ENCODE measurements around the gene SHISA8. TPM values are rescaled to one million over a fixed set of nuclear protein-coding genes. Genes with fewer than 3 reads are reported as not detected.

Gene SHISA8
- polyA plus RNA-seq, 1 donor from 2014 or later, result 0.62 TPM

GRCh38 chr22:41917375-41917902, 2.6 kb upstream of the SHISA8 start:
- TF ChIP-seq RAD21 (conservative IDR thresholded peaks at IDR 0.05), result no peak
- TF ChIP-seq TAF1 (IDR thresholded peaks at IDR 0.05; ENCODE audit: low read depth), result no peak
- TF ChIP-seq, protein P1, sequence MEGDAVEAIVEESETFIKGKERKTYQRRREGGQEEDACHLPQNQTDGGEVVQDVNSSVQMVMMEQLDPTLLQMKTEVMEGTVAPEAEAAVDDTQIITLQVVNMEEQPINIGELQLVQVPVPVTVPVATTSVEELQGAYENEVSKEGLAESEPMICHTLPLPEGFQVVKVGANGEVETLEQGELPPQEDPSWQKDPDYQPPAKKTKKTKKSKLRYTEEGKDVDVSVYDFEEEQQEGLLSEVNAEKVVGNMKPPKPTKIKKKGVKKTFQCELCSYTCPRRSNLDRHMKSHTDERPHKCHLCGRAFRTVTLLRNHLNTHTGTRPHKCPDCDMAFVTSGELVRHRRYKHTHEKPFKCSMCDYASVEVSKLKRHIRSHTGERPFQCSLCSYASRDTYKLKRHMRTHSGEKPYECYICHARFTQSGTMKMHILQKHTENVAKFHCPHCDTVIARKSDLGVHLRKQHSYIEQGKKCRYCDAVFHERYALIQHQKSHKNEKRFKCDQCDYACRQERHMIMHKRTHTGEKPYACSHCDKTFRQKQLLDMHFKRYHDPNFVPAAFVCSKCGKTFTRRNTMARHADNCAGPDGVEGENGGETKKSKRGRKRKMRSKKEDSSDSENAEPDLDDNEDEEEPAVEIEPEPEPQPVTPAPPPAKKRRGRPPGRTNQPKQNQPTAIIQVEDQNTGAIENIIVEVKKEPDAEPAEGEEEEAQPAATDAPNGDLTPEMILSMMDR (IDR thresholded peaks at IDR 0.05; ENCODE audit: poor library complexity, severe bottlenecking), result no peak
- TF ChIP-seq REST (IDR thresholded peaks at IDR 0.05; ENCODE audit: borderline replicate concordance), result no peak
- no peak for TF ChIP-seq EP300 (conservative IDR thresholded peaks at IDR 0.05; ENCODE audit: poor library complexity, severe bottlenecking)
- TF ChIP-seq EZH2 (IDR thresholded peaks at IDR 0.05; ENCODE audit: borderline replicate concordance, insufficient read depth, low read length, poor library complexity, severe bottlenecking), result no peak
- no peak for TF ChIP-seq SMC3 (conservative IDR thresholded peaks at IDR 0.05; ENCODE audit: poor library complexity)
- TF ChIP-seq MXI1 (conservative IDR thresholded peaks at IDR 0.05; ENCODE audit: poor library complexity, severe bottlenecking), result no peak
- TF ChIP-seq POLR2AphosphoS5 (IDR thresholded peaks at IDR 0.05), result no peak
- peaks cover 78% of the 10 kb centered on the region for H3K27me3 ChIP-seq (ENCODE audit: insufficient read depth, low read depth, low read length)
- no peaks in the 10 kb centered on the region for H3K9me3 ChIP-seq (ENCODE audit: low read length)
- H3K4me2 ChIP-seq (ENCODE audit: low read length), result no peak overlapping the region
- H3K79me2 ChIP-seq (replicated peaks; ENCODE audit: insufficient read depth, low read length), result no peaks in the 10 kb centered on the region
- H3K9me2 ChIP-seq (ENCODE audit: insufficient read depth, low read length), result no peaks in the 10 kb centered on the region
- H3K36me3 ChIP-seq (ENCODE audit: insufficient read depth, low read length), result no peaks in the 10 kb centered on the region
- H3F3A ChIP-seq (ENCODE audit: insufficient read depth, low read length, poor library complexity, severe bottlenecking), result no peaks in the 10 kb centered on the region
- no peak overlapping the region for H2AFZ ChIP-seq (ENCODE audit: low read depth, low read length)
- no peak overlapping the region for H3K4me3 ChIP-seq (ENCODE audit: low read length)
- no peaks in the 10 kb centered on the region for H4K20me1 ChIP-seq (ENCODE audit: insufficient read depth)
- no peak overlapping the region for H3K27ac ChIP-seq (ENCODE audit: low read length)
- no peak overlapping the region for H3K9ac ChIP-seq (ENCODE audit: low read length)

- peaks cover 84% of the 10 kb centered on the region for H3K27me3 ChIP-seq (ENCODE audit: insufficient read depth, low read depth, low read length)
These were observed 2.0 kb upstream of the SHISA8 start for GRCh38 chr22:41916745-41917358.

More at GRCh38 chr22:41916745-41917358, 2.0 kb upstream of the SHISA8 start:
- Histone ChIP-seq H3K9me2 (ENCODE audit: insufficient read depth, low read length) (no peaks in the 10 kb centered on the region), H3K4me3 (ENCODE audit: low read length) (no peak overlapping the region), H3F3A (ENCODE audit: insufficient read depth, low read length, poor library complexity, severe bottlenecking) (no peaks in the 10 kb centered on the region), H3K4me2 (ENCODE audit: low read length) (no peak overlapping the region), H2AFZ (ENCODE audit: low read depth, low read length) (no peak overlapping the region), H3K36me3 (ENCODE audit: insufficient read depth, low read length) (no peaks in the 10 kb centered on the region), H3K27ac (ENCODE audit: low read length) (no peak overlapping the region), H3K9me3 (ENCODE audit: low read length) (no peaks in the 10 kb centered on the region), H4K20me1 (ENCODE audit: insufficient read depth) (no peaks in the 10 kb centered on the region), H3K9ac (ENCODE audit: low read length) (no peak overlapping the region), H3K79me2 (replicated peaks; ENCODE audit: insufficient read depth, low read length) (no peaks in the 10 kb centered on the region)
- TF ChIP-seq REST (IDR thresholded peaks at IDR 0.05; ENCODE audit: borderline replicate concordance), result no peak
- TF ChIP-seq TAF1 (IDR thresholded peaks at IDR 0.05; ENCODE audit: low read depth), result no peak
- TF ChIP-seq, protein P1 (IDR thresholded peaks at IDR 0.05; ENCODE audit: poor library complexity, severe bottlenecking), result no peak
- no peak for TF ChIP-seq RAD21 (conservative IDR thresholded peaks at IDR 0.05)
- no peak for TF ChIP-seq MXI1 (conservative IDR thresholded peaks at IDR 0.05; ENCODE audit: poor library complexity, severe bottlenecking)
- TF ChIP-seq POLR2AphosphoS5 (IDR thresholded peaks at IDR 0.05), result no peak
- no peak for TF ChIP-seq SMC3 (conservative IDR thresholded peaks at IDR 0.05; ENCODE audit: poor library complexity)
- TF ChIP-seq EP300 (conservative IDR thresholded peaks at IDR 0.05; ENCODE audit: poor library complexity, severe bottlenecking), result no peak
- TF ChIP-seq EZH2 (IDR thresholded peaks at IDR 0.05; ENCODE audit: borderline replicate concordance, insufficient read depth, low read length, poor library complexity, severe bottlenecking), result no peak

Data from neural cell (in vitro differentiated cells).